ENCODE results near the gene DVL3.

- TF ChIP-seq CTCF (IDR thresholded peaks at IDR 0.05) = no peak
- TF ChIP-seq ZFX (IDR thresholded peaks at IDR 0.05; ENCODE audit: borderline replicate concordance) = no peak
Observed at GRCh38 chr3:184155644-184156521, 706 bp downstream of the DVL3 start.
